Neural cell (in vitro differentiated cells): Measurements from ENCODE around the gene LRCH1.

ENCODE experiments used
- CTCF ChIP-seq: fragments of 450-650 bp; IDR thresholded peaks from 2 replicates; pipeline ENCODE4 v1.5.1; 2014; ENCODE audit warnings: antibody characterized with exemption, mild to moderate bottlenecking, moderate library complexity; ENCODE audit not compliant: poor library complexity, severe bottlenecking
- EP300 ChIP-seq: fragments of 450-650 bp; conservative IDR thresholded peaks from 2 replicates; pipeline ENCODE4 v1.6.1; 2014; ENCODE audit warnings: antibody characterized with exemption, mild to moderate bottlenecking, moderate library complexity; ENCODE audit not compliant: poor library complexity, severe bottlenecking
- EZH2 ChIP-seq: fragments of 200-600, 300-800 bp; shearing (Covaris generic), sonication (generic); IDR thresholded peaks from 2 replicates; pipeline ENCODE4 v1.6.1; 2014; ENCODE audit warnings: antibody characterized with exemption, low read length, borderline replicate concordance, mild to moderate bottlenecking; ENCODE audit not compliant: insufficient read depth, poor library complexity, severe bottlenecking
- MXI1 ChIP-seq: fragments of 450-650 bp; conservative IDR thresholded peaks from 2 replicates; pipeline ENCODE4 v1.6.1; 2014; ENCODE audit warnings: antibody characterized with exemption, mild to moderate bottlenecking; ENCODE audit not compliant: poor library complexity, severe bottlenecking
- POLR2AphosphoS5 ChIP-seq: IDR thresholded peaks from 2 replicates; pipeline ENCODE4 v1.6.1; 2012
- RAD21 ChIP-seq: fragments of 450-650 bp; conservative IDR thresholded peaks from 2 replicates; pipeline ENCODE4 v1.6.1; 2014; ENCODE audit warnings: antibody characterized with exemption, mild to moderate bottlenecking, moderate library complexity
- REST ChIP-seq: IDR thresholded peaks from 2 replicates; pipeline ENCODE4 v1.6.1; 2012; ENCODE audit warnings: borderline replicate concordance
- SMC3 ChIP-seq: fragments of 450-650 bp; conservative IDR thresholded peaks from 2 replicates; pipeline ENCODE4 v1.6.1; 2014; ENCODE audit warnings: antibody characterized with exemption, mild to moderate bottlenecking, moderate library complexity; ENCODE audit not compliant: poor library complexity
- TAF1 ChIP-seq: IDR thresholded peaks from 2 replicates; pipeline ENCODE4 v1.6.1; 2012; ENCODE audit warnings: low read depth

GRCh38 chr13:46526100-46526735 is 26.8 kb upstream of the LRCH1 start:
- TF ChIP-seq CTCF (no peak), REST (no peak), POLR2AphosphoS5 (no peak), EZH2 (no peak), EP300 (no peak), MXI1 (no peak), TAF1 (no peak), SMC3 (no peak), RAD21 (no peak)
